Heart left ventricle (tissue), 16 donors: ENCODE results near the gene TUSC1. TPM values are rescaled to one million over a fixed set of nuclear protein-coding genes. Genes with fewer than 3 reads are reported as not detected.

Source experiments
- ATAC-seq, 4 donors: fragments of 200-7000 bp; cut with Tn5 transposase; one replicate each; pipeline ENCODE4 v1.9.1; 2020 to 2022; ENCODE audit warnings: moderate library complexity in 4 of 4, mild to moderate bottlenecking in 3 of 4, moderate number of reproducible peaks in 1 of 4
- DNase-seq, 5 donors: peaks; one replicate each; pipeline ENCODE4 v3.0.0-alpha.2; 2020
- H3K27ac ChIP-seq, 12 donors: fragments of 200-600 bp; sonication (generic) in 4 of 12; one replicate each; pipeline versions ENCODE4 v1.5.0 to v1.8.0; 2016 to 2022; ENCODE audit warnings: mild to moderate bottlenecking in 2 of 12
- H3K27me3 ChIP-seq, 9 donors: fragments of 200-600 bp; sonication (generic) in 2 of 9; one replicate each; pipeline versions ENCODE4 v1.5.1 to v1.8.0; 2016 to 2022; ENCODE audit warnings: mild to moderate bottlenecking in 3 of 9
- H3K36me3 ChIP-seq, 9 donors: fragments of 200-600 bp; sonication (generic) in 2 of 9; one replicate each; pipeline versions ENCODE4 v1.5.0 to v1.8.0; 2018 to 2022; ENCODE audit warnings: mild to moderate bottlenecking in 2 of 9
- H3K4me1 ChIP-seq, 12 donors: fragments of 200-600 bp; sonication (generic) in 4 of 12; one replicate each; pipeline versions ENCODE4 v1.5.0 to v1.8.0; 2016 to 2022; ENCODE audit warnings: mild to moderate bottlenecking in 3 of 12
- H3K4me3 ChIP-seq, 12 donors: fragments of 200-600 bp; sonication (generic) in 4 of 12; one replicate each; pipeline versions ENCODE4 v1.5.0 to v1.8.0; 2017 to 2022; ENCODE audit warnings: mild to moderate bottlenecking in 9 of 12, moderate library complexity in 4 of 12
- H3K9me3 ChIP-seq, 12 donors: fragments of 200-600 bp; sonication (generic) in 4 of 12; one replicate each; pipeline versions ENCODE4 v1.5.0 to v1.8.0; 2016 to 2022; ENCODE audit warnings: mild to moderate bottlenecking in 1 of 12
- POLR2A ChIP-seq, 2 donors: fragments of 450-650 bp; IDR thresholded peaks; one replicate each; pipeline ENCODE4 v1.6.1; 2017; ENCODE audit warnings: antibody characterized with exemption in 2 of 2, mild to moderate bottlenecking in 2 of 2, moderate library complexity in 2 of 2
- WGBS, 4 donors: extraction: QIAGEN DNeasy Blood & Tissue Kit in 2 of 4; methylation state at CpG; one replicate each; pipeline versions ENCODE4 v1.1.5 to v1.1.7; 2013 to 2018; 5-methylcytosine and 5-hydroxymethylcytosine counted together
- intact Hi-C, 10 donors: fragments of 100-400 bp; cut with DNase I; formaldehyde crosslinking; loops; one replicate each; pipeline versions ENCODE4 v1.11.1 to v1.14.2; 2022
- polyA plus RNA-seq, 2 donors: library from polyadenylated mRNA; stranded (reverse); fragments of 200-250 nt; gene quantifications; one replicate each; pipeline ENCODE4 v1.2.3, GENCODE V29; 2013
- total RNA-seq, 9 donors: library from RNA; depleted of rRNA in 2 of 9; stranded (reverse); fragments of >200 nt in 2 of 9; fragmentation: NEBNext Ultra II Directional in 3 of 9; extraction: Animal tissue kit (Norgen Biotek cat#: 25700) in 3 of 9; gene quantifications; one replicate each; pipeline versions ENCODE4 v1.1.0 to v1.2.4, GENCODE V29; 2016 to 2023
- TF ChIP-seq, protein P1 (sequence below), 12 donors: fragments of 200-600 bp; sonication (generic) in 4 of 12; IDR thresholded peaks; one replicate each; pipeline versions ENCODE4 v1.5.0 to v1.8.0; 2018 to 2022; ENCODE audit warnings: antibody characterized with exemption in 12 of 12, mild to moderate bottlenecking in 5 of 12
- donor health status: ischemic (EF 13 %, LVEDD 7.1; RV severe dilation, severe dysfunction).
- donor health status: healthy with polysubstance abuse.
- donor health status: DM: no; HTN: yes; CAD: no.
- donor health status: DM: no; HTN: no; CAD: no.
- donor health status: ischemic (EF 25% LVEDD 6.9; RV normal size, moderate dysfunction).
- donor health status: ischemic (EF 25% LVEDD 5.7; RV mildly dilated, moderate dysfunction).
- donor health status: healthy.
- donor health status: DM: yes; HTN: yes; CAD: no.
- donor health status: ischemic (EF 35%, LVEDD 5.7; RV mildly dilated, moderate dysfunction).
- donor health status: nonischemic (EF 11% LVEDD 7.7; RV severe dilation, severe dysfunction).
- donor health status: DM: yes; HTN: yes; CAD: no.
- donor health status: PGD.
- donor health status: ischemic (EF 29% LVEDD 5.4; RV normal size, mild dysfunction).
- donor health status: nonischemic (EF 23%, LVEDD 6.1; RV moderate dilation, normal function).

Gene TUSC1
- total and polyA plus RNA-seq, 11 donors: 6.5 to 21.6 (median 8.8) TPM

DNA sequence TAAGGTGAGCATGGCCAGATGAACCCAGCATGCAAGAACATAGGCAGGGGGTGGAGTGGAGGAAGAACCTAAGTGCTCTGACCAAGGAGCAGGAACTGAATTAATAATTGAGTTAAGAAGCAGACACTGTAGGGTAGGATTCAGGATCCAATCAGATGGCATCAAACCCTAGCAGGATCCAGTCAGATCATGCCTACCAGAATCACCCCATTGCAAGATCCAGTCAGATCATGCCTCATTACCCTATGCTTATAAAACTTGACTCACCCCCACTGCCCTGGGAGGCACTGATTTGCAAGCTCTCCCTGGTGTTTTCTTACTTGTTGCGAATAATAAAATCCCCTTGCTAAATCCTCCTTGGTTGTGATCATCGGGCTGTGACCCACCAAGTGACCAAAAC is 19.7 kb downstream of the TUSC1 start:
- 88 to 91% (median 90%) methylated on average over 2 of the region's 2 CpGs for WGBS, 4 donors
- Histone ChIP-seq H3K27ac (no peak overlapping the region), H3K4me3 (no peak overlapping the region), H3K9me3 (no peaks in the 10 kb centered on the region), H3K4me1 (no peaks in the 10 kb centered on the region), H3K36me3 (no peaks in the 10 kb centered on the region), H3K27me3 (no peaks in the 10 kb centered on the region)
- ATAC-seq (no peak), DNase-seq (no peak)
- intact Hi-C loops: no loop called here
- TF ChIP-seq POLR2A (IDR thresholded peaks at IDR 0.05): no peak
- TF ChIP-seq, protein P1, sequence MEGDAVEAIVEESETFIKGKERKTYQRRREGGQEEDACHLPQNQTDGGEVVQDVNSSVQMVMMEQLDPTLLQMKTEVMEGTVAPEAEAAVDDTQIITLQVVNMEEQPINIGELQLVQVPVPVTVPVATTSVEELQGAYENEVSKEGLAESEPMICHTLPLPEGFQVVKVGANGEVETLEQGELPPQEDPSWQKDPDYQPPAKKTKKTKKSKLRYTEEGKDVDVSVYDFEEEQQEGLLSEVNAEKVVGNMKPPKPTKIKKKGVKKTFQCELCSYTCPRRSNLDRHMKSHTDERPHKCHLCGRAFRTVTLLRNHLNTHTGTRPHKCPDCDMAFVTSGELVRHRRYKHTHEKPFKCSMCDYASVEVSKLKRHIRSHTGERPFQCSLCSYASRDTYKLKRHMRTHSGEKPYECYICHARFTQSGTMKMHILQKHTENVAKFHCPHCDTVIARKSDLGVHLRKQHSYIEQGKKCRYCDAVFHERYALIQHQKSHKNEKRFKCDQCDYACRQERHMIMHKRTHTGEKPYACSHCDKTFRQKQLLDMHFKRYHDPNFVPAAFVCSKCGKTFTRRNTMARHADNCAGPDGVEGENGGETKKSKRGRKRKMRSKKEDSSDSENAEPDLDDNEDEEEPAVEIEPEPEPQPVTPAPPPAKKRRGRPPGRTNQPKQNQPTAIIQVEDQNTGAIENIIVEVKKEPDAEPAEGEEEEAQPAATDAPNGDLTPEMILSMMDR (IDR thresholded peaks at IDR 0.05): no peak

DNA sequence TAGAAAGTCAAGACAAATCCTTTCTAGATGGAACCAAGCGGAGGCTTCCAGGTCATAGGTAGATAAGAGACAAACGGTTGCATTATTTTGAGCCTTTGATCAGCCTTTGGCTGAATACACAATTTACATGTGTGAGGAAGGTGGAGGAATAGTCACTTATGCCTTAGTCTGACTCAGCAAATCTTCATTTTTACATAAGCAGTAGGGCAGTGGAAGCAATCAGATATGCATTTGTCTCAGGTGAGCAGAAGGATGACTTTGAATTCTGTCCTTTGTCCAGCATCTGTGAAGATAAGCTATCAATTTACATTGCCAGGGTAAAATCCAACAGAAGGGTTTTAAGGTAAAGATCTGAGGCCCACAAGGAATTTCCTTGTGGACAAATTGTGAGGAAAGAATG is 23.8 kb downstream of the TUSC1 start:
- ATAC-seq (no peak), DNase-seq (no peak)
- intact Hi-C loops: no loop called here
- no peak overlapping the region for H3K4me3 ChIP-seq
- no peaks in the 10 kb centered on the region for H3K27me3 ChIP-seq
- no peak for TF ChIP-seq POLR2A (IDR thresholded peaks at IDR 0.05)
- TF ChIP-seq, protein P1 (IDR thresholded peaks at IDR 0.05): no peak
- 76 to 94% (median 82%) methylated on average over 2 of the region's 2 CpGs for WGBS, 4 donors
- no peaks in the 10 kb centered on the region for H3K36me3 ChIP-seq
- H3K4me1 ChIP-seq: no peaks in the 10 kb centered on the region
- no peaks in the 10 kb centered on the region for H3K9me3 ChIP-seq
- no peak overlapping the region for H3K27ac ChIP-seq

DNA sequence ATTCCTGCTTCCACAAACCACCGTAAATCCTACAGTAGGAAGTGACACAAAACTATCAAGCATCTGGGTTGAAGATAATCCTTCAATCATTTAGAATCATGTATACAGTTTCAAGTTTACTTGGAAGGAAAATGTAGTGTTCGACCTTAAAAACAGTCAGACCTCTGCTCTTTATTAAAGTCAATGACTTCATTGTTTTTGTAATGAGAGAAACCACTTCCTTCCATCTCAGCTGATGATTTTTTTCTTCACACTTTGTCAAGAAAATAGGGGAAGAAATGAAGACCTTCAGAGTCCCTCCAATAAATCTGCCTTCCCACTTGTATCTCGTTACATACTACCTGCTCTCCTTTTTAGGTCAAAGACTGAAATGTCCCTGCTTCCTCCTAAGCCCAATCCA is 30.1 kb downstream of the TUSC1 start:
- WGBS, 4 donors: 45 to 52% (median 48%) methylated on average over 3 of the region's 3 CpGs
- Histone ChIP-seq H3K9me3 (no peaks in the 10 kb centered on the region), H3K27ac (no peak overlapping the region), H3K36me3 (no peaks in the 10 kb centered on the region), H3K27me3 (no peaks in the 10 kb centered on the region), H3K4me3 (no peak overlapping the region), H3K4me1 (no peaks in the 10 kb centered on the region)
- DNase-seq (no peak), ATAC-seq (no peak)
- intact Hi-C loops: no loop called here
- TF ChIP-seq POLR2A (IDR thresholded peaks at IDR 0.05): no peak
- TF ChIP-seq, protein P1 (IDR thresholded peaks at IDR 0.05): no peak

DNA sequence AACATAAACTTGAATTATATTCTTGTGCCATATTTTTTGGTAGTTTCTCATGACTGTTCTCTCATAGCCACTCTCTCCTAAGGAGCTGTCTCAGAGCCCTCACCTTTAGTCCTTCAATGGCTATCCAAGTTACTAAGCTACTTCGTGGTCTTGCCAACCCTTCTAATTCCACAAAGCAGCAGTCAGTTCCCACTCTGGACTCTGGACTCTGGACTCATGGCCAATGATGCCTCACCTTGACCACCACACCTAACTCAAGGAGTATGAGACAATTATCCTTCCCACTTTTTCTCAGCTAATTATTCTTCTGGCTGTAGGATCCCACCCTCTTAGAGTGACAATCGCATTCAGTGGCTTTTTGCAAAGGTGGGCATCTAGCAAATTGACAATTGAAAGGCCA is 42.2 kb downstream of the TUSC1 start:
- Histone ChIP-seq H3K4me3 (no peak overlapping the region), H3K27ac (no peak overlapping the region), H3K27me3 (no peaks in the 10 kb centered on the region), H3K4me1 (no peaks in the 10 kb centered on the region), H3K36me3 (no peaks in the 10 kb centered on the region), H3K9me3 (no peaks in the 10 kb centered on the region)
- intact Hi-C loops: no loop called here
- DNase-seq (no peak), ATAC-seq (no peak)
- TF ChIP-seq, protein P1 (IDR thresholded peaks at IDR 0.05): no peak
- TF ChIP-seq POLR2A (IDR thresholded peaks at IDR 0.05): no peak
- WGBS, 4 donors: 73 to 87% (median 76%) methylated on average over 2 of the region's 2 CpGs
